H9 (cell line): ENCODE results near the gene JUNB. TPM values are rescaled to one million over a fixed set of nuclear protein-coding genes. Genes with fewer than 3 reads are reported as not detected.

Experiments used
- DNase-seq: peaks from one replicate; pipeline ENCODE4 v3.0.0-alpha.2; 2017
- H2AFZ ChIP-seq: one replicate; pipeline ENCODE4 v1.6.1; 2013; ENCODE audit warnings: mild to moderate bottlenecking, low read length, control low read depth, moderate library complexity
- H2AK5ac ChIP-seq: 2 replicates; pipeline ENCODE4 v1.6.1; 2013; ENCODE audit warnings: low read length, control low read depth, mixed read lengths; ENCODE audit not compliant: insufficient read length
- H2BK120ac ChIP-seq: one replicate; pipeline ENCODE4 v1.6.1; 2013; ENCODE audit warnings: low read depth, mild to moderate bottlenecking, low read length, control low read depth, inconsistent platforms; ENCODE audit not compliant: poor library complexity, severe bottlenecking
- H2BK12ac ChIP-seq: 2 replicates; pipeline ENCODE4 v1.6.1; 2013; ENCODE audit warnings: low read length, control low read depth, mixed read lengths, low read depth; ENCODE audit not compliant: insufficient read length
- H2BK15ac ChIP-seq: 2 replicates; pipeline ENCODE4 v1.6.1; 2013; ENCODE audit warnings: low read depth, low read length, control low read depth
- H2BK20ac ChIP-seq: one replicate; pipeline ENCODE4 v1.6.1; 2013; ENCODE audit warnings: low read depth, mild to moderate bottlenecking, low read length, control low read depth, inconsistent platforms; ENCODE audit not compliant: poor library complexity, severe bottlenecking
- H2BK5ac ChIP-seq: 2 replicates; pipeline ENCODE4 v1.6.1; 2013; ENCODE audit warnings: low read length, control low read depth, mixed read lengths; ENCODE audit not compliant: insufficient read length
- H3K14ac ChIP-seq: 2 replicates; pipeline ENCODE4 v1.6.1; 2013; ENCODE audit warnings: low read length, control low read depth; ENCODE audit not compliant: insufficient read depth
- H3K18ac ChIP-seq: 2 replicates; pipeline ENCODE4 v1.6.1; 2013; ENCODE audit warnings: low read depth, mild to moderate bottlenecking, mixed read lengths, low read length, control low read depth; ENCODE audit not compliant: insufficient read length
- H3K23ac ChIP-seq: 2 replicates; pipeline ENCODE4 v1.6.1; 2013; ENCODE audit warnings: low read length, control low read depth, mixed read lengths, low read depth; ENCODE audit not compliant: insufficient read length
- H3K23me2 ChIP-seq: 2 replicates; pipeline ENCODE4 v1.6.1; 2013; ENCODE audit warnings: low read depth, mild to moderate bottlenecking, mixed read lengths, low read length, control low read depth; ENCODE audit not compliant: insufficient read length, poor library complexity, severe bottlenecking
- H3K27ac ChIP-seq: 2 replicates; pipeline ENCODE4 v1.5.1; 2013; ENCODE audit warnings: low read length, control low read depth, mixed read lengths, low read depth; ENCODE audit not compliant: insufficient read length
- H3K27me3 ChIP-seq: 2 replicates; pipeline ENCODE4 v1.6.1; 2013; ENCODE audit warnings: low read length, control low read depth, inconsistent platforms; ENCODE audit not compliant: insufficient read depth
- H3K4ac ChIP-seq: 2 replicates; pipeline ENCODE4 v1.6.1; 2013; ENCODE audit warnings: low read depth, mild to moderate bottlenecking, control low read depth, inconsistent platforms, low read length, moderate library complexity
- H3K4me1 ChIP-seq: 2 replicates; pipeline ENCODE4 v1.6.1; 2013; ENCODE audit warnings: low read length, control low read depth, inconsistent platforms; ENCODE audit not compliant: insufficient read depth
- H3K4me2 ChIP-seq: 2 replicates; pipeline ENCODE4 v1.6.1; 2013; ENCODE audit warnings: low read length, control low read depth, mixed read lengths; ENCODE audit not compliant: insufficient read length, insufficient read depth
- H3K56ac ChIP-seq: 2 replicates; pipeline ENCODE4 v1.6.1; 2013; ENCODE audit warnings: low read depth, mild to moderate bottlenecking, mixed read lengths, low read length, control low read depth; ENCODE audit not compliant: insufficient read length
- H3K79me1 ChIP-seq: 2 replicates; pipeline ENCODE4 v1.6.1; 2013; ENCODE audit warnings: low read depth, mild to moderate bottlenecking, moderate library complexity, low read length, control low read depth, inconsistent platforms; ENCODE audit not compliant: insufficient read depth, poor library complexity, severe bottlenecking
- H3K79me2 ChIP-seq: 2 replicates; pipeline ENCODE4 v1.6.1; 2013; ENCODE audit warnings: low read length, control low read depth, inconsistent platforms; ENCODE audit not compliant: insufficient read depth
- H3K9ac ChIP-seq: 2 replicates; pipeline ENCODE4 v1.6.1; 2013; ENCODE audit warnings: low read length, control low read depth, mixed read lengths; ENCODE audit not compliant: insufficient read length; ENCODE audit errors: extremely low read depth
- H3K9me3 ChIP-seq: one replicate; pipeline ENCODE4 v1.6.1; 2013; ENCODE audit warnings: low read depth, low read length, inconsistent platforms; ENCODE audit not compliant: control insufficient read depth
- H3T11ph ChIP-seq: one replicate; pipeline ENCODE4 v1.6.1; 2013; ENCODE audit warnings: mild to moderate bottlenecking, low read length, control low read depth, inconsistent platforms
- H4K20me1 ChIP-seq: one replicate; pipeline ENCODE4 v1.6.1; 2013; ENCODE audit not compliant: control insufficient read depth, insufficient read length, insufficient read depth
- H4K5ac ChIP-seq: 2 replicates; pipeline ENCODE4 v1.6.1; 2013; ENCODE audit warnings: low read depth, mild to moderate bottlenecking, mixed read lengths, low read length, control low read depth; ENCODE audit not compliant: insufficient read length
- H4K8ac ChIP-seq: replicated peaks from 2 replicates; pipeline ENCODE4 v1.6.1; 2013; ENCODE audit warnings: low read length, control low read depth, mixed read lengths, low read depth; ENCODE audit not compliant: insufficient read length
- H4K91ac ChIP-seq: 2 replicates; pipeline ENCODE4 v1.6.1; 2013; ENCODE audit warnings: low read depth, mild to moderate bottlenecking, moderate library complexity, mixed read lengths, low read length, control low read depth; ENCODE audit not compliant: insufficient read length
- H3K27ac Mint-ChIP-seq, 3 experiments: 2 replicates in 2 of 3; 3 replicates in 1 of 3; pipeline ENCODE4 v1.8.0; 2020 to 2021; ENCODE audit warnings: mixed read lengths in 3 of 3, mild to moderate bottlenecking in 1 of 3, moderate library complexity in 1 of 3
- H3K27me3 Mint-ChIP-seq: 2 replicates; pipeline ENCODE4 v1.8.0; 2021; ENCODE audit warnings: low read depth, mild to moderate bottlenecking, moderate library complexity, mixed read lengths
- H3K36me3 Mint-ChIP-seq, 3 experiments: 2 replicates in 2 of 3; 3 replicates in 1 of 3; pipeline ENCODE4 v1.8.0; 2020 to 2021; ENCODE audit warnings: low read depth in 3 of 3, mixed read lengths in 3 of 3; ENCODE audit not compliant: insufficient read depth in 1 of 3
- H3K4me1 Mint-ChIP-seq, 2 experiments: 2 replicates each; pipeline ENCODE4 v1.8.0; 2020; ENCODE audit warnings: mixed read lengths in 2 of 2
- H3K4me3 Mint-ChIP-seq, 2 experiments: 2 replicates in 1 of 2; 3 replicates in 1 of 2; pipeline ENCODE4 v1.8.0; 2020 to 2021; ENCODE audit warnings: mild to moderate bottlenecking in 2 of 2, mixed read lengths in 2 of 2, moderate library complexity in 1 of 2
- H3K9me3 Mint-ChIP-seq, 2 experiments: 2 replicates in 1 of 2; 3 replicates in 1 of 2; pipeline ENCODE4 v1.8.0; 2020; ENCODE audit warnings: mild to moderate bottlenecking in 2 of 2, mixed read lengths in 2 of 2, moderate library complexity in 1 of 2
- CTCF ChIP-seq: fragments of 200-600 bp; sonication (generic); conservative IDR thresholded peaks from 3 replicates; pipeline ENCODE4 v1.8.0; 2021; ENCODE audit warnings: antibody characterized with exemption, mild to moderate bottlenecking
- WGBS: extraction: QIAGEN DNeasy Blood & Tissue Kit; methylation state at CpG from one replicate; pipeline ENCODE4 v1.1.7; 2013; ENCODE audit warnings: missing lambda C conversion rate, low lambda C conversion rate, mixed read lengths; ENCODE audit not compliant: insufficient read length; ENCODE audit errors: extremely low coverage; 5-methylcytosine and 5-hydroxymethylcytosine counted together
- total RNA-seq: library from RNA; stranded (reverse); gene quantifications from 2 replicates; pipeline ENCODE4 v1.2.1, GENCODE V29; 2021

Gene JUNB
- total RNA-seq, 1 experiment from 2014 or later, result 15.9 TPM

- Mint-ChIP-seq H3K9me3 (no peaks in the 10 kb centered on the region), H3K4me1 (peaks cover 19 to 22% of the 10 kb centered on the region in 2 experiments), H3K27me3 (no peaks in the 10 kb centered on the region), H3K4me3 (peak overlapping the region in 1 of 2 experiments; percentile 14; a peak in 1 of 5 replicates), H3K36me3 (peaks cover 21 to 34% (median 32%) of the 10 kb centered on the region in 3 experiments), H3K27ac (no peak overlapping the region; a peak in 1 of 7 replicates)
- H3K9ac ChIP-seq, result no peak overlapping the region
- no peak overlapping the region for H3T11ph ChIP-seq
- no peak overlapping the region for H2BK20ac ChIP-seq
- H2BK12ac ChIP-seq, result no peak overlapping the region
- no peak overlapping the region for H3K4ac ChIP-seq
- H4K20me1 ChIP-seq, result no peaks in the 10 kb centered on the region
- H3K79me2 ChIP-seq, result no peaks in the 10 kb centered on the region
- H2BK120ac ChIP-seq, result no peak overlapping the region
- H3K14ac ChIP-seq, result no peak overlapping the region
- no peak overlapping the region for H4K8ac ChIP-seq
- no peaks in the 10 kb centered on the region for H3K27me3 ChIP-seq
- no peak overlapping the region for H2BK15ac ChIP-seq
- H3K4me1 ChIP-seq, result no peaks in the 10 kb centered on the region; the same call in 1 of the 2 replicates
- peaks cover 3% of the 10 kb centered on the region for H3K23me2 ChIP-seq
- TF ChIP-seq CTCF, result no peak
- no peak overlapping the region for H2BK5ac ChIP-seq
- H4K91ac ChIP-seq, result no peak overlapping the region
- WGBS, result no CpG with 5 or more reads among the region's 4 CpGs
- H3K27ac ChIP-seq, result no peak overlapping the region
- H3K23ac ChIP-seq, result no peak overlapping the region
- H3K4me2 ChIP-seq, result no peak overlapping the region
- no peak overlapping the region for H4K5ac ChIP-seq
- DNase-seq, result no peak
- H2AFZ ChIP-seq, result no peak overlapping the region
- no peak overlapping the region for H3K18ac ChIP-seq
- no peaks in the 10 kb centered on the region for H3K9me3 ChIP-seq
- no peaks in the 10 kb centered on the region for H3K79me1 ChIP-seq
- H2AK5ac ChIP-seq, result no peak overlapping the region
- no peak overlapping the region for H3K56ac ChIP-seq
Observed at GRCh38 chr19:12772323-12772722, 19.0 kb upstream of the JUNB start.
